T47D (cell line): ENCODE data around the gene GALNS.
"Not testable (repeated sequence)": the region's sequence is repeated elsewhere in the genome, so short reads cannot be mapped to it uniquely, and the experiment has no call there.

ENCODE experiments used
- DNase-seq, 2 experiments: peaks; one replicate each; pipeline versions ENCODE4 v3.0.0 to v3.0.0-alpha.2; 2011 to 2012; ENCODE audit warnings: low read depth in 1 of 2, low spot score in 1 of 2
- JUND ChIP-seq: IDR thresholded peaks from 2 replicates; pipeline ENCODE4 v1.6.1; 2012; ENCODE audit warnings: low read depth
- in situ Hi-C: cut with HindIII; loops from 2 replicates; pipeline ENCODE4 v1.10.0; 2016; ENCODE audit warnings: low sequenced_read_pairs, low pct_unique_long_range_greater_than_20kb

Gene GALNS

DNA sequence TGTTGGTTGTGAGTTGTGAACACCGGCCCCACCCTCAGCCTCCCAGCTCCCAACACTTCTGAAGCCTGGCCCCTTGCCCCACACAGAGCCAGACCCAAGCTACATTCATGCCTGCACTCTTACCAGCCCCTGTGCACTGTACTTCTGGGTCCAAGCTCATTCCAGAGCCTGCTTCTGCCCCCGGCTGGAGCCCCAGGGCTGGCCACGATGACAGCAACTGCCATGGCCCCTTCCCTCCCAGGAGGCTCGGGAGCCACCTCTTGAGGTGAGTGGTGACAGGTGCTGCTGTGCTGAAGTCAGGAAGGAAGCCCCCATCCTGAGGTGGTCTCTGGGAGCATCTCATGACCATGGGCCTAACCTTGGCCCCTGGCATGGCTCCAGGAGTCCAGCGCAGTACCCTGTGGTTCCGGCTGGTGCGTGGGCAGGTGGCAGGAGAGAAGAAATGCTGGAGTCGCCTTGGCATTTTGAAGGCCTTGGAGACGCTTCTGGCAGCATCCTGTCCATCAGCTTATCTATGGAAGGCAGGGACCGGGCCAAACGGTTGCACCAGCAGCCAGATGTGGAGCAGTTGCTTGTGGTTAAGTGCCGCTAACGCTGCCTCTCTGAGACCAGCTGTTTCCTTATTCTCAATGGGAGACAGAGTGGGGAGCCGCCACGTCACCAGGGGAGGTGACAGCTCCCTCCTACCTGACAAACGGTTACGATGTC is 57.0 kb downstream of the GALNS start:
- no peak for DNase-seq
- in situ Hi-C loops: no loop called here
- no peak for TF ChIP-seq JUND

DNA sequence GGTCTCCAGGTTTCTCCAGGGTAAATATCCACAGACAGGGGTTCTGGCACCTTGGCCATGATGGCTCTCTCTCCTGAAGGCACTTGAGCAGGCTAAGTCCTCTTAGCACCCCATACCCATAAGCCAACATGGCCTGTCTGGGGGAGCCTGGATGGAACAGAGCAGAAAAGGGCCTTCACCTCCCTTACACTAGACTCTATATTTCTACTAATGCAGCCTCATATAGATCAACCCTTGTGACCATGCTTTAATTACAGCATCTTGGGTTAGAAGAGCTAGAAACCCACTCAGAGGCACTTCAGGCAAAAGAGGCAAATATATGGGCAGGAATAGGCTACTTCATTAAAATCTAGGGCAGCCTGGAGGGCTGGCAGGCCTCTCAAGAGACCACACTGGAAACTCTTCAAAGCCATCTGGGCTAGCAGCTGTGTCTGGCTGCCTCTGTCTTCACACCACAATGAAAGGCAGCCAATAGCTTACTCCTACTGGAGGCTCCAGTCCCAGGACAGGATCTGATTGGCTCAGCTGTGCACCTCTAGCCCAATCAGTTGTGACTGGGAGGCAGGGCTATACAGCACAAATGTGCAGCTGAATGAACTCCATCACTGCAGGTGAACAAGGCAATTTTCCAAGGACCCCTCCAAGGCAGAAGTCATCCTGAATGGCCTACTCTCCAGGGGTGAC is 57.8 kb downstream of the GALNS start:
- no peak for TF ChIP-seq JUND
- DNase-seq: no peak
- in situ Hi-C loops: no loop called here

DNA sequence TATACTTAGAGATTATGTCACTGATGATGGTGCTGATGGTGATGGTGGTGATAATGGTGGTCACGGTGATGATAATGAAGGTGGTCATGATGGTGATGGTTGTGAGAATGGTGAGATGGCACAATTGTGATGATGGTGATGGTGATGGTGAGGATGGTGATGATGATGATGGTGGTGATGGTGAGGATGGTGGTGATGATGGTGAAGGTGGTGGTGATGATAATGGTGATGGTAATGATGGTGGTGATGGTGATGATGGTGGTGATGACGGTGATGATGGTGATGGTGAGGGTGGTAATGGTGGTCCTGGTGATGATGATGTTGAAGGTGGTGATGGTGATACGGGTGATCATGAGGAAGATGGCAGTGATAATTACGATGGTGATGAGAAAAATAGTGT is 58.7 kb downstream of the GALNS start:
- in situ Hi-C loops: no loop called here
- no peak for DNase-seq
- TF ChIP-seq JUND: no peak

DNA sequence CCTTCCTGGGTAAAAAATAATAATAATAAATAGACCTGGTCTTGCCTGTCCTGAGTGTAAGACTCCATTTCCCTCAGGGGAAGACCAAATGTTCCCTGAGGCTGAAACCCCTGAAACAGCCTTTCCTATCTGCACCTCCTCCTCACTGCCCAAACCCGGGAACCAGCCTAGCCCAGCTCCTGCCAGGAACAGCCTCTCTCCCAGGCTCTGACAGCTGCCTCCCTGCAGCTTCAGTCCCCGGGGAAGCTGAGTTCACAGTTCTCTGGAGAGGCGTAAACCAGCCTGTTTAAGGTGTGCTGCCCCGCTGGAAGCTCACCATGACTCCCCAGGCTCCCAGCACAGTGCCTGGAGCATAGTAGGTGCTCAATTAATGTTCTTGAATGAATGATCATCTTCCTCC is 60.5 kb downstream of the GALNS start:
- in situ Hi-C loops: no loop called here

DNA sequence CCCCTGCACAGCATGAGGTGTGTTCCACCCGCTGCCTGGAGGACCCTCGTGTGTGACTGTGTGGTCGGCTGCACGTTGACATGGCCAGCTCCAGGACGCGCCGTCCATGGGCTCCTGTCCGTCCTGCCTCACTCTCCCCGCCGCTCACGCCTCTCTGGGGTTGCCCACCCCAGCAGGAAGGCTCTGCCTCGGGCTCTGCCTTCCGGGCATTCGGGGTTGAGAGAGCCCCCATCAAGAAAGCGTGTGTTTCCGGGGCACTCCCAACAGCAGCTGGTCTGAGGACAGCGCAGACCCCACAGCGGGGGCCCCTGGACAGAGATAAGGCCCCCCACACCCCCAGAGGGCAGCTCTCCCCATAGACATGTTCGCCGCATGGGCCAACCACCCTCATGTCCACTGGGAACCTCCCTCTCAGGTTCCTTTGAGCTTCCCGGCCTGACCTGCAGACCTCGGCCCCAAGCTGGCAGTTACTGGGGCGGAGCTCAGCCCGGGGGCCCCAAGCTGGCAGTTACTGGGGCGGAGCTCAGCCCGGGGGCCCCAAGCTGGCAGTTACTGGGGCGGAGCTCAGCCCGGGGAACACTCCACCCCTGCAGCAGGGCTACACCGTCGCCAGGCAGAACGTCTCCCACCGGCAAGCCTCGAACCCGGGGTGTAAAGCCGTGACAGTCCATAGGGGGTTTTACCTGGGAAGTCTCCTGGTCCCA is 63.3 kb downstream of the GALNS start:
- TF ChIP-seq JUND: no peak
- DNase-seq: no peak
- in situ Hi-C loops: no loop called here

More for the DNA sequence above, 60.5 kb downstream of the GALNS start:
- no peak for DNase-seq
- TF ChIP-seq JUND: no peak

DNA sequence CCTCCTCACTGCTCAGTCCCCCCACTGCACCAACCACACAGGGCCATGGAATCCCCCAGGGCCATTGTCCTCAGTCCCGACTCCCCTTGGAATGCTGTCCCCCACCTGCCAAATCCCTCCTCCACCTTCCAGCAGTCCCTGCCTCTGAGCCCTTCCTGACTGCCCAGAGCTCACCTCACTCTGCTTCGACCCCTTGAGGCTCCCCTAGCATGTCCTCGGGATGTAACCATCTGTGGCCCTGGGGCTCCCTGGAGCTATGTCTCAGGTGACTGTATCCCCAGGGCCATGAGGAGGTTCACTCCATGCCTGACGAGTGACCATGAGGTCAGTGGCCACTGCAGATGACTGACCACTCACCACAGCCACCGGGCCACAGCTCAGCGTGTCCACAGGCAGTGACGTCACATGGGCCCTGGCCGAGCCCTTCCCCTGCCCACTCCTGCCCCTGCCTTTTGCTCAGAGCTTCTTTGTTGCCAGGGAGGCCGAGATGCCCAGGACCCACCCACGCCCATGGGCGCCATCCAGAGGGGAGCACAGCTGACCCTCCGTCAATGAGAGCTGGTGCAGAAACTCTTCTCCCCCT is 64.0 kb downstream of the GALNS start:
- TF ChIP-seq JUND: no peak
- in situ Hi-C loops: no loop called here
- DNase-seq: no peak

DNA sequence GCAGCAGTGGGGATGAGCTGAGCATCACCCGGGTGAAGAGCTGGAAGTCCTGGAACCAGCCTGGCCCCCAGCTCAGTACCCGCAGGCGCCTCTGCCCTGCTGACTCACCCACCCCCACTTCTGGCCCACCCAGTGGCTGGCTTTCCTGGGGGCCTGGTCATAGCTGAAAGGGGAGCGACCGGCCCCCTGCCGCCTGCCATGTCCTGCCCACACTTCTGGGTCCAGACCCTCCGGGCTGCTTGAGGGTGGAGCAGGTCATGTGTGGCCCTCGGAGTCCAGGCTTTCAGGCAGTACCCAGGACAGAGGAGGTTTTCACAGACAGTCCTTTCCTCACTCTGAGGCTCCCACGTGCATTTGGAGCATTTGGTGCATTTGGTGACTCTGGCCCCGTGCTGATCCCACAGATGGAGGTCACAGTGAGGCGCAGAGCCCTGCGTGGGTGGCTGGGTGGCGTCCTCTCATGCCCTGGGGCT is 64.6 kb downstream of the GALNS start:
- in situ Hi-C loops: no loop called here
- no peak for DNase-seq
- no peak for TF ChIP-seq JUND

DNA sequence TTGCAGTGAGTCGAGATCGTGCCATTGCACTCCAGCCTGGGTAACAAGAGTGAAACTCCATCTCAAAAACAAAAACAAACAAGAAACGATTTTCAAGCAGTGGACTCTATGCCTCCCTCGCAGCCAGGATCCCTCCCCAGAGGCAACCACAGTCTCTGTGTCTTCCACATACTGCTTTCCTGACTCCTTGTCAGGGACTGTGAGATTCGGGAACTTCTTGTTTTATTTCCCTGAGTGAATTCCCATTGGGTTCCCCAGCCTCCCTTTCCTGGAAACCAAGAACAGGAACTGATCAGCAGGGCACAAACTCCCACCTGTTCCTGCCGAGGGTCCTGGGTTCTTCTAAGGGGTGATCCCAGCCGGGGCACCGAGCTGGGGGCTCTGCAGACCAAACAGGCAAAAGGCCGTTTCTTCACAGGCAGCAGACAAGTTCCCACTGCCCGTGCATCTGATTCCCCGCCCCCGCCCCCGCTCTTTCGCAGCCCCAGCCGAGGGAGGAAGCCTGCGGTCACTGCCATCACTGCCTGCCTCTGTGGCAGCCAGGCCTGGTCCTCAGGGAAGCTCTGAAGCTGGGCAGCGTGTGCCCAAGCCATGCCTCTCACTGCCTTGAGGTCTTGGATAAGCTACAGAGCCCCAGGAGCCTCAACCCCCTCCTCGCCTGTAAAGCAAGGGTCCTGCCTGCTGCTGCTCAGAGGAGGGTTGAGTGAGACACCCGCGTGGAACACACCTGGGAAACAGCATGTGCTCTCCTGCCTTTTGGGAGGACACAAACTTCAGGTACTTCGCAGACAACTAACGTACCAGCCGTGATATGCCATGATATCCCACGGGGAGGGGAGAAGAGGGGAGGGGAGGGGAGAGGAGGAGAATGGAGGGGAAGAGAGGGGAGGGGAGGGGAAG is 66.2 kb downstream of the GALNS start:
- DNase-seq: no peak
- in situ Hi-C loops: no loop called here
- no peak for TF ChIP-seq JUND

DNA sequence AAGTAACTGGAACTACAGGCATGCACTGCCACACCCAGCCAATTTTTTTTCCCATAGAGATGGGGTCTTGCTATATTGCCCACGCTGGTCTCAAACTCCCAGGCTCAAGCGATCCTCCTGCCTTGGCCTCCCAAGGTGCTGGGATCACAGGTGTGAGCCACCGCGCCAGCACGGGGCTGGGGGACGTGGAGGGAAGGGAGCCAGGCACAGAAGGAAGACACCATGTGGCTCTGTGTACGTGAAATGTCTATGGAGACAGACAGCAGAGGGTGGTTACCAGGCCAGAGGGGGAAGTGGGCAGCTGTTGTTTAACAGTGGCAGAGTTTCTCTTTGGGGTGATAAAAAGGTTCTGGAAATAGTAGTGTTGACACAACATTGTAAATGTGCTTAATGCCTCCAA is 67.2 kb downstream of the GALNS start:
- no peak for DNase-seq
- in situ Hi-C loops: no loop called here
- TF ChIP-seq JUND: no peak

DNA sequence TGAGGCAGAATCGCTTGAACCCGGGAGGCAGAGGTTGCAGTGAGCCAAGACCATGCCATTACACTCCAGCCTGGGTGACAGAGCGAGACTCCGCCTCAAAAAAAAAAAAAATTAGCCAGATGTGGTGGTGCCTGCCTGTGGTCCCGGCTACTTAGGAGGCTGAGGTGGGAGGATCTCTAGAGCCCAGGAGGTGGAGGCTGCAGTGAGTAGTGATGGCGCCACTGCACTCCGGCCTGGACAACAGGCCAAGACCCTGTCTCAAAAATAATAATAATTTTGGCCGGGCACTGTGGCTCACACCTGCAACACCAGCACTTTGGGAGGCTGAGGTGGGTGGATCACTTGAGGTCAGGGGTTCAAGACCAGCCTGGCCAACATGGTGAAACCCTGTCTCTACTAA is 68.0 kb downstream of the GALNS start:
- in situ Hi-C loops, DNase-seq: not testable (repeated sequence)

DNA sequence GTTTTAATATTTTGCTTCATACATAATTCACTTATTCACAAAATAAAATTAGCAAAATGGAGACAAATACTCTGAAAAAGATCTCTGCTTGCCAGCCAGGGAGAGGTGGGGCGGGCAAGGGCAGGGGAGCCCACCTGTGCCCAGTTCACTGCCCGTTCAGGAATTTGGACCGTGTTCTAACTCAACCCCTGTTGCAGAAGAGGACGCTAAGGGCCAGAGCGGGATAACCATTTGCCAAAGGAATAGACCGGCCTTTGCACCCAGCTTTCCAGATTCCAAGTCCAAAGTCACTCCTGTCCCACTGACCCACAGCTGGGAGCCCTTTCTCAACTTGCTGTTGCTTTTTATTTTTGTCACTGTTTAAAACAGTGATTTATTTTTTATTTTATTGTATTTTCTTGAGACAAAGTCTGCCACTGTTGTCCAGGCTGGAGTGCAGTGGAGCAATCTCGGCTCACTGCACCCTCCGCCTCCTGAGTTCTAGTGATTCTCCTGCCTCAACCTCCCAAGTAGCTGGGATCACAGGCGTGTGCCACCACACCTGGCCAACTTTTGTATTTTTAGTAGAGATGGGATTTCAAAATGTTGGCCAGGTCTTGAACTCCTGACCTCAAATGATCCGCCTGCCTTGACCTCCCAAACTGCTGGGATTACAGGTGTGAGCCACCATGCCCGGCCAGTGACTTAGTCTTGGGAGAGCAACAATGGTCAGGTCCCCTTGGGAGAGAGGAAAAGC is 69.0 kb downstream of the GALNS start:
- in situ Hi-C loops: no loop called here
- no peak for TF ChIP-seq JUND
- no peak for DNase-seq
